EL (cell line): ENCODE data around the gene SLC9C2.
"Not testable (repeated sequence)": the region's sequence is repeated elsewhere in the genome, so short reads cannot be mapped to it uniquely, and the experiment has no call there.

Experiments
- DNase-seq: peaks from one replicate; pipeline ENCODE4 v3.0.0-alpha.2; 2016

The SLC9C2 gene

GRCh38 chr1:173520799-173521198 is 82.1 kb downstream of the SLC9C2 start:
- no peak for DNase-seq

- not testable (repeated sequence) for DNase-seq
Observed at GRCh38 chr1:173514503-173514902, 88.4 kb downstream of the SLC9C2 start.

GRCh38 chr1:173509797-173510196 is 93.1 kb downstream of the SLC9C2 start:
- no peak for DNase-seq

- DNase-seq = no peak
Observed at GRCh38 chr1:173508541-173508940, 94.3 kb downstream of the SLC9C2 start.

GRCh38 chr1:173507847-173508209 is 95.0 kb downstream of the SLC9C2 start:
- peak; percentile 33 for DNase-seq

- peak; percentile 83 for DNase-seq
Observed at GRCh38 chr1:173507205-173507846, 95.5 kb downstream of the SLC9C2 start.

GRCh38 chr1:173506437-173506836 is 96.4 kb downstream of the SLC9C2 start:
- DNase-seq = no peak

- no peak for DNase-seq
Observed at GRCh38 chr1:173505391-173505790, 97.5 kb downstream of the SLC9C2 start.

GRCh38 chr1:173504268-173504667 is 98.6 kb downstream of the SLC9C2 start:
- no peak for DNase-seq

GRCh38 chr1:173503391-173503790 is 99.5 kb downstream of the SLC9C2 start:
- DNase-seq = peak; percentile 37

- no peak for DNase-seq
Observed at GRCh38 chr1:173502104-173502503, 100.8 kb downstream of the SLC9C2 start.

- DNase-seq = no peak
Observed at GRCh38 chr1:173499729-173500128, 103.1 kb downstream of the SLC9C2 start.

- DNase-seq = no peak
Observed at GRCh38 chr1:173496757-173497320, 106.0 kb downstream of the SLC9C2 start.

GRCh38 chr1:173495609-173496267 is 107.1 kb downstream of the SLC9C2 start:
- no peak for DNase-seq

- not testable (repeated sequence) for DNase-seq
Observed at GRCh38 chr1:173493125-173493524, 109.7 kb downstream of the SLC9C2 start.

GRCh38 chr1:173491508-173491907 is 111.4 kb downstream of the SLC9C2 start:
- DNase-seq = no peak

- no peak for DNase-seq
Observed at GRCh38 chr1:173489929-173490328, 112.9 kb downstream of the SLC9C2 start.

GRCh38 chr1:173489149-173489600 is 113.7 kb downstream of the SLC9C2 start:
- DNase-seq = peak; percentile 22

- DNase-seq = no peak
Observed at GRCh38 chr1:173488001-173488400, 114.9 kb downstream of the SLC9C2 start.

- DNase-seq = no peak
Observed at GRCh38 chr1:173485401-173485800, 117.5 kb downstream of the SLC9C2 start.

- no peak for DNase-seq
Observed at GRCh38 chr1:173484276-173484675, 118.6 kb downstream of the SLC9C2 start.

GRCh38 chr1:173482683-173483082 is 120.2 kb downstream of the SLC9C2 start:
- DNase-seq = no peak

- no peak for DNase-seq
Observed at GRCh38 chr1:173481195-173481772, 121.6 kb downstream of the SLC9C2 start.

GRCh38 chr1:173479649-173480048 is 123.2 kb downstream of the SLC9C2 start:
- DNase-seq = peak; percentile 19
